Globus pallidus (tissue), 1 donor: Measurements from ENCODE around the gene MKNK1.

Source experiments
- DNase-seq: peaks from one replicate; pipeline ENCODE4 v3.0.0-alpha.2; 2015; ENCODE audit warnings: low spot score

MKNK1 gene

DNA sequence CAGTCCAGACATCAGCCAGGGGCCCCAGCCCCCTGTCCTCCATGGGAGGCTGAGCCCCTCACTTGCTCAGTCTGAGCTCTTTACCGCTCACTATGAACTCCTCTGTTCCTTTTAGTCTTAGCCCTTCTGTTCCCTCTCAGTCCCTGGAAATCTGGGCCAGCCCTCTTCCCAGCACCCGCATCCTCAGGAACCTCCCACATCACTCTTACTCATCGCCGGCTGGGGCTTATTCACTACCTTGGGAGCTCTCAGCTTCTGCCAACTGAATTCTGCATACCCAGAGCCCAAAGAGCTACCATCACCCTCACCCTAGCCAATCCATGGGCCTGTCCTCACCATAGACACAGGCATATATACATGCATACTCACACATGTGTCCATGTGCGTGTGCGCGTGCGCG is 64.1 kb downstream of the MKNK1 start:
- no peak for DNase-seq

DNA sequence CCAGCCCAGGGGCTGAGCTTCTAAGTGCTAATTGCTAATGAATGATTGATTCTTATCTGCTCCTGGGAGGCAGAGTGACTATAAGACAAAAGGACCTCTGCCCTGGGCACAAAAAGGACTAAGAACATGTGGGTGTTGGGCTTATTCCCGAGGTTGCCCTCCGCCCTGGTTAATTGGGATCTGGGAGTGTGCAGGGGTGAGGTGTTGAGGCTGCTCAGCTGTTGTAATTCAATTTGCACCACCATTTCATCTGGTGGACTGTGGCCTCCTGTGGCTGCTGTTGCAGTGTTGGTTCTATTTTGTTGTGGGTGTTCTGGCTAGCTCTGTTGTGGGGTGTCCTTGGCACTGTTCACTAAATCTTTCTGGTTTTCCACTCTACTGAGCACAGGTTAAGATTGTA is 65.9 kb downstream of the MKNK1 start:
- no peak for DNase-seq

DNA sequence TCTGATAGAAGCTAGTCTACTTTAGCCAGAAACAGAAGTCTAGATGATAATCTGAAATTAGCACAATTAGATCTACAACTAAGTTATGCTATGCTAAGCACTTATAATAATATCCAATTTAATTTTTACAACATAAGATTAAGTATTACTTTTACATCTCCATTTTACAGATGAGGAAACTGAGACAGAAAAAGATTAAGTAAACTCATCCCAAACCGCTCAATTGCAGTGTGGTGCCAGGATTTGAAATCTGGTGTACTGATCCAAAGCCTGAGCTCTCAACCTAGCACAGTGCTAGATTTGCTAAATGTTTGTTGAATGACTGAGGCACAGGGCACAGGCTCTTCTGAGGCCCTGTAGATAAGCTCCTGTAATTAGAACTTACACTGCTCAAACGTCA is 66.4 kb downstream of the MKNK1 start:
- no peak for DNase-seq

DNA sequence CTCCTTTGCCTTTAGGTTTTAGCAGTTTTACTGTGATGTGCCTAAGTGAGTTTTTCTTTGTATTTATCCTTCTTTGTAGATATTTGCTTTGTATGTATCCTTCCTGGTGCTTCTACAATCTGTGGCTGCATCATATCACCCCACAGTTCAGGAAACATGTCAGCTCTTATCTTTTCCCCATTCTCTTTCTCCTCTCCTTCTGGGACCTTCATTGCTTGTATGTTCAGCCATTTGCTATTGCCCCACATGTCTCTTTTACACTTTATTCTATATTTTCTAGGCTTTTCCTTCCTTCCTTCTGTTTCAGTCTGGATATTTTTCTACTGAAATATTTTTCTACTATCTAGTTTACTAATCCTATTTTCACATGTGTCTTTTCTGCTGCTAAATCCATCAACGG is 67.5 kb downstream of the MKNK1 start:
- no peak for DNase-seq

DNA sequence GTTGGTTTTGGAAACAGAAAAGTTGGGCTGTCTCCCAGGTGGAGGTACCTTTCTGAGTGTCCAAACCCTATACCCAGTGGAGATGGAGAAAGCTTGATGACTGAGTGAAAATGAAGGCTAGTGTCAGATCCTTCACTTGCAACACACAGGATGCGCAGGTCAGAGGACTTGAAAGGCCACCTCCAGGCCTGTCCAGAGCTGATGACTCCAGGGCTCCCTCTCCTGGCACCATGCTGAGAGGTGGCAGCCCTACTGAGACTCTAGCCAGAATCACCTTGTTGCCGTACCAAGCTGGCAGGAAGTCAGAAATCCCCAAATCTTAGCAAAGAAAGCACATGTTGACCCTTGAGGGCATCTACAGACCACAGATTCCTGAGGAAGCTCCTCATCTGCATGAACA is 69.0 kb downstream of the MKNK1 start:
- DNase-seq, result no peak

DNA sequence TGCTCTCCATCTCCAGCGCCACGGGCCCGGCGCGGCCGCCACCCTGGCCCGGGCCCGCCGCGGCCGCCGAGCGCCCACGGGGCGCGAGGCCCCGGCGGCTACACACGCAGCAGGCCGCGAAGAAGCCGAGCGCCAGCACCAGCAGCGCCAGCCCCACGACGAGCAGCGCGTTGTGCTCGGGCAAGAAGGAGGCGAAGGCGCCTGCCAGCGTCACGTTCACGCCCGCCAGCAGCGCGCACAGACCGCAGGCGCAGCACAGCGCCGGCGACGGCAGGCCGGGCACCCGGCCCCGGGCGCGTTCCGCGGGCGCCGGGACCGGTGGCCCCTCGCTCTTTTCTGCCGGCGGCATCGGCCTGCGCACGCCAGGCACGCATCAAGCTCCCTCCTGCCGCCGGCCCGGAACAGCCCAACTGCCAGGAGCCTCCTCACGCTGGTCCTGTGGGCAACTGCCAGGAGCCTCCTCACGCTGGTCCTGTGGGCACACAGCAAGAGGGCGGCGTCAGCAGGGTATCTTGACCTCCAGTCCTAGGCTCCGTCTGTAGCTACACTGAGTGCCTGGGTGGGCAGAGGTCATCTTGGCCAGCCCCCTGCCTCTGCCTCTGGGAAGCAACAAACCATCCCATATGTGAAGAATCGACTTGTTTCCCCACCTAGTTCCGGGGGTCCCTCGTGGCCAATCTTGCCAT is 70.7 kb downstream of the MKNK1 start:
- DNase-seq, result peak; percentile 19

DNA sequence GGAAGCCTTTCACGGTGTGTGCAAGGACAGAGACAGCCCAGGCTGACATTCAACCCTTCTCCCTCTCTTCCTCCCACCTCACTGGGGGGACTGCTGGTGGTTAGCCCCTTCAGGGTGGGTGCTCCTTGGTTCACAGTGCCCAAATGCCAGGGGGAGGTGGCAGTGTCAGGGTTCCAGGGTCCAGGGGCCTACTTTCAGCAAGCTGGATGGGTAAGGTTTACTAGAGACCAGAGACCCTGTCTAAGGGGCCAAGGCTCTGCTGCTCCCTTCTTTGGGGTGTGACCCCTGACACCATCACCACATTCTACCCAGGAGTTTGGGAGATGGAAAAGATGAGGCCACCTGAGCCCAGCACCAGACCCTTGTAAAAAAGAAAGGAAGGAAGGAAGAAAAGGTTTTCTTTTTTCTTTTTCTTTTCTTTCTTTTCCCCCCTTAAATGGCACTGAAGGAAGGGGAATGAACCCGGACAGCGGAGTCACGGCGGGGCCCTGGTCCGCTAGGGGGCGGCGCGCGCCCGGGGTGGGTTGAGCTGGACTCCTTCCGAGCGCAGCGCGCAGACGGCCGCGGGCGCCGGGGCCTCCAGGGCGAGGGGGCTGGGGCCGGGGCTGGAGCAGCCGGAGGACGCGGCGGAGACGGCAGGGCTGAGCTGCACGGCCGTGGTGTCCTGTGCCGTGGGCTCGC is 71.4 kb downstream of the MKNK1 start:
- DNase-seq, result peak; percentile 35

DNA sequence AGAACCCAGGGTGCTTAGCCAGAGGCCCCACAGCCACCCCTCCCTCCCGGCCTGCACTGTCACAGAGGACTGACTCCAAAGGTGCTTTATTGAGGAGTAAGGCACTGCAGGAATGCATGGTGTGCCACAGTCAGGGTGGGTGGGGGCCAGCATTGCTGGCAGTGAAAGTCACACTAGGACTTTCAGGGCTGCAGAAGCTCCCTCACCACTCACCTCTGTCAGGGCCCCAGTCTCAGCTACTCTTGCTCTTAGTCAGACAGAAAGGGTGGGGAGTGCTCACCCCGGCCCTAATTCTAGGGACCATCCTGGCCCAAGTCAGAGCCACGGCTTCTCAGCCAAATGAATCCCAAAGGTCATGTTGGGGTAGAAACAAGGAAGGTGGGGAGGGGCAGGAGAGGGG is 72.0 kb downstream of the MKNK1 start:
- no peak for DNase-seq

DNA sequence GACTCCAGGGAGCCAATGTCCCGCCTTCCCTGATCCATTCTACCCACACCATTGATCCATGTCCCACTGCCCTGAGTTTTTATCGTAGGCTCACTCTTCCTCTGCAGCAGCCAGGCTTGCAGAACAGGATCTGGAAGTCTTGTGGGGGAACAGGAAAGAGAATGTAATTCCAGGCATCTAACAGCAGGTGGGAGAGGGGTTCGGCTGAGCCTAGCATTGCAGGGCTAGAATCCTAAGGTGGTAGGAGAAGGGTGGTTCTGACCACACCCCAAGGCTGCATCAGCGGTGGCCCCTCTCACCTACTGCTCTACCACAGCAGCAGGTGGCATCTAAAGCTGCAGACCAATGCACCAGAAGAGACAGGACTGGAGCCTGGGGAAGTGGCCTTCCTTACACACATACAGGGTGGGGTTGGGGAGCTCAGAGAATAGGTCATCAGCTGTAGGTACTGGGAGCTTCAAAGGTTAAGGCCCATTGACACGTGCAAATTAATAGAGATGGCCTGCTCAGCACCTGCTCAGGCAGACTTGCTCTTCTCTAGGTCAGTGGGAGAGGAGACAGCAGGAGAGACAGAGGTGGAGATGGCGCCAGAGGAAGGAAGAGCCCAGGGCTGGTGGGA is 73.2 kb downstream of the MKNK1 start:
- DNase-seq, result no peak

DNA sequence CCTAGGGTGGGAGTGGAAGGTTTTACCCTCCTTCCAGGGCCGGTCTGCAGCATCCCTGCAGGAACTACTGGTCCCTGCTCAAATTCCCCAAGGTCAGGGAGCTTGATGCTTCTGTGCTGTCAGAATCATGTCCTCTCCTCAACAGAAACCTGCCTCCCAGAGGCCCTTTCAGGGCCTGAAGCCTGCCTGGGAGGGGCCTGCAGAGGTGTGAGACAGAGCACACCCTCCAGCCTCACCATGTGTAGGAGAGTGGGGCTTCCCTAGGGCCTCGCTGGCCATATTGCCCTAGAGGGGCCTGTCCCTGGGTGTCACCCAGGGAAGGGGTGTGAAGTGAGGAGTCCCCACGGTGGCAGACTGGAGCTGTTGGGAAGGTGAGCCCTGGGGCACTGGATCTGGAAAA is 73.8 kb downstream of the MKNK1 start:
- DNase-seq, result no peak

DNA sequence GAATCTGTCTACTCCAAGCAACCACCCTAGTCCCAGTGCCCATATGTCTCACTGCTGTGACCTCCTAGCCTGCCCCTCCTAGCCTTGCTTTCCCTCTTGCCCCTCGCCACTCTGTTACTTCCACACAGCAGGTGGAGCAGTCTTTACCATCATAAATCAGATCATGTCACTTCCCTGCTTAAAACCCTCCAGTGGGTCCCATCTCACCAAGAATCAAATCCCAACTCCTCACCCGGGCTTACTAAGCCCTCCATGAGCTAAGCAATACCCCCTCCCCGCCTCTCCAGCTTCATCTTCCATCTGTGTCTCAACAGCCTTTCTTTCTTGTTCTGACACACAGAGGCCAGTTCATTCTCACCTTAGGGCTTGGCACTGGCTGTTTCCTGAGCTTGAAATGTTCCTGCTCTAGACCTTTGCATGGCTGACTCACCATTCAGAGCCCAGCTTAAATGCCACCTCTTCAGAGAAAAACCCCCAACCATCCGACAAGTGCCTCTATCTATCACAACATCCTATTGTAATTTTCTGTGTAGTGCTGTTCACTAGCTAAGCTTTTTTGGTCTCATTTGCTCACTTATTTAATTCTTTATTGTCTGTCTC is 74.9 kb downstream of the MKNK1 start:
- no peak for DNase-seq

DNA sequence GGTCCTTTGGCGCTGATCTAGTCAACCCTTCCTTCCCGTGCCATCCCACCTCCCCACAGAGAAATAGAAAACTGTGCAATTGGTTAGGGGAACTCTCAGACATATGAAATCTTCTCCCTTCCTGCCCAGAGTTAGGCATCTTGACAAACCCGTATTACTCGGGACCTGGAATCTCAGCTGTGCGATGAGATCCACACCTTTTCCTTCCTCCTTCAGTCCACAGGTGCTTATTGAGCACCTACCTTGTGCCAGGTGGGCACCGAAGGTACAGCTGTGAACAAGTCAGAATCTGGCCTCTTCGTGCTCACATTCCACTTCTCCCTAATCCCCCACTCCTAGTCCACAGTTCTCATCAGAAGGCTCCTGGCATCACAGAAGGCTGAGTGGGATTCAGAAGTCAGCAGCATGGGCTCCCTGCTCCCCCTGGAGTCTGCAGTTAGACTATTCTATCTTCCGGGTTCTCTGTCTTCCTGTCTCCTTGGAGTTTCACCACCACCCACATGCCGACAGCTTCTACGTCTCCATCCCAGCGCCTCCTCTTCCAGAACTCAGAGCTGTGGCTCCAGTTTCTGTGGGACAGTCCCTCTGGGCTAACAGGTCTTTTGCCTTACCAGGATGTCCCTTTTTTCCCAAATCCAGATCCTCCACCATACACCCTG is 75.6 kb downstream of the MKNK1 start:
- no peak for DNase-seq

DNA sequence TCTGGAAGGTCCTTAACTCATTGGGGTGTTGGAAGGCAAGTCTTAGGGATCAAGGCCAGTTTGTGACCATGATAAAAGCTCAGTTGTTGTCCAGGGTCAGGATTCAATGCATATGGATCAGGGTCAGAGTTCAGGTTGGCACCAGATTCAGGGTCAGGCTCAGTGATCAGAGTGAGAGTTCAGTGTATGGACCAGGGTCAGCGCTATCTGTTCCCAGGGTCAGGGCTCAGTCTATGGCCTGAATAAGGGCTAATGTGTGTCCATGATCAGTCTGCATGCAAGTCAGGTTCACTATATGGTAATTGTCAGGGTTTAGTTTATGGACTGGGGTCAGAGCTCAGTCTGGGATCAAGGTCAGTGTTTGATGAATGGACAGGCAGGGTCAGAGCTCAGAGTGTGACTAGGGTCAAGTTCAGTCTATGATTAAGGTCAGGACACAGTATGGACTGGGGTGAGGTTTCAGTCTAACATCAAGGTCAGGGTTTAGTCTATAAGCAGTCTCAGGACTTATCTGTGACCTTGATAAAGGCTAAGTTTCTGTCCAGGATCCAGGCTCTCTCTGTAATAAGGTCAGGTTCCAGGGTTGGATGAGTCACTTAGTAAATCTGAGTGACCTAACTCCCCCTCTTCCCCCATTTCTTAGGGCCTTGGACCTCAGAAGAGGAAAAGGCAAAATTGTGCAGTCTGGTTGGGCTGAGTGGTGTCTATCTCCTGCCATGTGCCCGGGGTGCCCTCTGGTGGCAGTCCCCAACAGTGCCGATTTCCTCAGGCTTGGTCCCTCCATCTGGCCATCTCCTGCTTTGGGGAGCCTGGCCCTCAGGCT is 76.4 kb downstream of the MKNK1 start:
- DNase-seq, result peak; percentile 65

DNA sequence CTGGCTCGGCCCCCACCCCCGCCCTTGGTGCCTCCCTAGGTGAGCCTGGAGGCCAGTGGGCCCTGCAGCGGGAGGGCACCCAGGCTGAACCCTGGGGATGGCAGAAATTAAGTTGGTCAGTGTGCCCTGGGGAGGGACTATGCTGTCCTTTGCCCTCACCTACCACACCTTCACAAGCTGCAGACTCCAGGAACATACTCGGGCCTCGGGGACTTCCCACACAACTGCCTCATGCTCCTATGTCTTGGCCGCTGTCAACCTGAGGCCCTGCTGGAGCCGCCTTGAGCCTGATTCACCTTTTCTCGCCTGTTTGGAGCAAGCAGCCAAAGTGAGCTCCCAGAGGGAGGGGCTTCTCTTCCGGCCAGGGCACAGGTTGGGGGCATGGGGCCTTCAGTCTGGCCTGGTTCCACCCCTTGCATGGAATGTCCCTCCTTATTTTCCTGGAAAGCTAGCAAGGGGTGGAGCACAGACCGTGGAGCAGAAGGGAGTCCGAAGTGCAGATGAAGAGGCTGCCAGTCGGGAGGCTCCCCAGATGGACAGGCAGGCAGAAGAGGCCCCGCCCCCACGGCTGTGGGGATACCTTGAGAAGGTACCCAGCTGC is 77.3 kb downstream of the MKNK1 start:
- no peak for DNase-seq

DNA sequence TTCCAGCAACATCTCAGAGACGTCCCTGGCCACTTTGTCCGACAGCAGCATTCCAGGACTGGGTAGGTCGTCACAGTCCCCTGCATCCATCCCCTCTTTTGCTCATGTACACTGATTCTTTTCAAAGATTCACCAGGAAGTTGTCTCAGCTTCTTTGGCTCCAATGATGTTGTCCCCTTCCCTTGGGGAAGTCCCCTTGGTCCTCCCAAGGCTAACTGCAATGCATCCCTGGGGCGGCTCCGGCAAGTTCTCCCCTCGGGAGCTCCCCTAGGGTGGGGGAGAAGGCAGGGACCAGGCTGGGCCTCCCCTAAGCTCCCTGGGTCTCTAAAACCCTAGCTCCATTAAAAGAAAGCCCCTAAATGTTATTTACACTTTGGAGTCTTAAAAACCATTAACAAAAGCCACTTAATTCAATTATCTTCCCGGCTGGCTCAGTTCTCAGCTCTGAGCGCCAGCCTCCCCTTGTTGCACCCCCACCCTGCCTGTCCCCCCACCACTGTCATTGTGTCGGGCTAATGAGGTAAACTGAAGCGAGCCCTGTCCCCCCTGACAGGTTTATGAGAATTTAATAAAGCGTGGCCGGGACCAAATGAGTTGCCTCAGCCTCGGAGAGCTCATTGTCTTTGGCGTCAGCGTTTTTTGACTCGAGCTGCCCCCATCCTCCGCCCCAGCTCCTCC is 77.9 kb downstream of the MKNK1 start:
- no peak for DNase-seq

DNA sequence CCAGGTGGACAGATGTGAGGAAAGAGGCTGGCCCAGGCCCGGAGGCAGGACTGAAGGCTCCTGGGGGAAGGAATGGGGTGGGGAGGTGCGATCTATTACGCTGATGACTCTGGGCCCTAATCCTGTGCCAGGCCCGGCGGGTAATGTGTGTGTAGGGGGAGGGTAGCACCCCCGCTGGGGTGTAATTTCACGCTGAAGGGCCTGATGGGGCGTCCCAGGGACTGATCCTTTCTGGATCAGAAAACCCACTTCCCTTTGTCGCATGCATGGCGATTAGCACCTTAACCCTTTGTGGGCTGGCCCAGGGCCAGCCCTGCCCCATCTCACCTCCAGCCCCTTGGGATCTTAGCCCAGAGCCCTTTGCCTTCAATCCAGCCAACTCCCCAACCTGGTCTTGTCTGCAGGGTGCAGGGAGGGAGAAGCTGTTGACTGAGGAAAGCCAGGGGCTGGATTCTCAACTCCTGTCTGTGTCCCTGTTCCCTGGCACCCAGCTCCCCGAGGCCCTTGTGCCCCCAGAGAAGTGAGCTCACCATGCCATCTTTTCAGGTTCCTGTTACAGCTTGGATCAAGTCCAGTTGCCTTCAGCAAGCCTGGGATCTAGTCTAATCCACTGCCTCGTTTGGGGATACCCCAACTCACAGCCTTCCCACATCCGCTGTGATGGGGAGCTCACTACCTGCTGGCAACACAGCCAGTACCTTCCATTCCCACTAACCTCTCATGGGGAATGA is 78.7 kb downstream of the MKNK1 start:
- DNase-seq, result no peak

DNA sequence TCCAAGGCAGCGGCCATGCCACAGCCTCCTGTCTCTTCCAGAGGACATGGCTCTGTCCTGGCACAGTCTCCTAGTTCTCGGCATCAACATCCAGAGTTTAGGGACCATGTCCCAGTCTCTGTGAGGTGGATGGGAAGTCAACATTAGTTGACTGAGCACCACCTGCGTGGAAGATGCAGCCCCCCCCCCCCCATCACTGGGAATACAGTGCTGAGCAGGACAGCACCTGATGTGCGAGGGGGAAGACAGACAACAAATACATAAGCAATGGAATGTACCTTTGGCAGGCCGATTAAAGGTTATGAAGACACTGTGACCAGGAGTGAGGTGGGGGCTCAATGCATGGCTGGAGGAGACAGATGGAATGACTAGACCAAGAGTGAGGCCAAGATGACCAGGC is 79.2 kb downstream of the MKNK1 start:
- no peak for DNase-seq

DNA sequence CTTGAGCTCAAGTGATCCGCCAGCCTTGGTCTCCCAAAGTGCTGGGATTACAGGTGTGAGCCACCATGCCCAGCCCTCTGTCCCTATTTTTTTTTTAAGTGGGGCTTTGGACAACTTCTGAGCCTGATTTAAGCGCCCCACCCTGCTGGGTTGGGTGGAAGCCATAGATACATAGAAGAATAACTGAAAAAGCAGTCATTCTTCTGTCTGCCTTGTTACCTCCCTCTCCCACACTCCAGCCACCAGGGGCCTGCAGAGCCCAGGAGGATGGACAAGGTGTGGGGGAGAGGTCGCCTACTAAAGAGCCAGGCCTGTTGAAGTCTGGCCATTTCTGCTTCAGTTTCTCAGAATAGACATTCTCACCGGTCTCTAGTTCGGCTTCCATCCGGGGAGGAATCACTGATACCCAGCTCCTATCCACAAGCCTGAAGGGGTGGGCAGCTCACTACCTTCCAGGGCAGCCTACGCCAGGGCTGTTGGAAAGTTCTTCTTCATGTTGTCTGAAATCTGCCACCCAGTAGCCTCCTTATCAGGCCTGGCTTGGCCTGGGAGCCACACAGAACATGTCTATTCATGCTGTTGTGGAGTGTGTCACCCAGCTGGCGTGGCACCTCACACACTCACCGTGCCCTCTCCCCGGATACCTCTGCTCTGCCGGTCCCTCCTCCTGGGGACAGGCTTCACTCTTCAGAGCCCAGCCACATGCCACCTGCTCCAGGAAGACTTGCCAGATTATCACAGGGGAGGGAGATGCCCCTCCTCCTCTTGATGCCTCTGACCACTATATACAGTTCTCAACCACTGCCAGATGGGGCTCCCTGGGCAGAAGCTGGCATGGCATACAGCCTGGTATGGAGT is 80.3 kb downstream of the MKNK1 start:
- no peak for DNase-seq

DNA sequence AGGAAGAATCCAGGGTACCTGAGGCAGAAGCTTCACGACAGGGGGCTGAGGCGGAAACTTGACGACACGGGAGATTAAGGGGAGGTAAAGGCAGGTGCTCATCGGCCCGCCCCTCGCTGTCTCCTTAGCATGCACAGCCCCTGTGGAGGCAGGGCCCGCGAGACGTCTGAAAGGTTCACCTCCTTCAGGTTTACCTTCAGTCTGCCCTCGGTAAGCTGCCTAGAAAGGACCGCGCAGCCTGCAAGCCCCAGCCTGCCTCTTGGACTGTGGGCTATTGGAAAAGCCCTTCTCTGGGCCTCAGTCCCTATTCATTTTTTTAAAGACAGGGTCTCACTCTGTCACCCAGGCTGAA is 81.1 kb downstream of the MKNK1 start:
- no peak for DNase-seq
